A673 (cell line): ENCODE data around the gene ADO.

ENCODE experiments used
- EZH2 ChIP-seq: fragments of 200-600 bp; sonication (generic); IDR thresholded peaks from 2 replicates; pipeline ENCODE4 v1.6.1; 2017; ENCODE audit warnings: borderline replicate concordance, low read depth, mild to moderate bottlenecking, mixed read lengths, antibody characterized with exemption, low read length; ENCODE audit not compliant: poor library complexity, severe bottlenecking
- TF ChIP-seq, protein P1 (sequence below): fragments of 300-800, 200-600 bp; sonication (generic); conservative IDR thresholded peaks from 2 replicates; pipeline ENCODE4 v1.5.1; 2017; ENCODE audit warnings: low read depth, mild to moderate bottlenecking, antibody characterized with exemption, low read length, moderate library complexity, mixed read lengths

DNA sequence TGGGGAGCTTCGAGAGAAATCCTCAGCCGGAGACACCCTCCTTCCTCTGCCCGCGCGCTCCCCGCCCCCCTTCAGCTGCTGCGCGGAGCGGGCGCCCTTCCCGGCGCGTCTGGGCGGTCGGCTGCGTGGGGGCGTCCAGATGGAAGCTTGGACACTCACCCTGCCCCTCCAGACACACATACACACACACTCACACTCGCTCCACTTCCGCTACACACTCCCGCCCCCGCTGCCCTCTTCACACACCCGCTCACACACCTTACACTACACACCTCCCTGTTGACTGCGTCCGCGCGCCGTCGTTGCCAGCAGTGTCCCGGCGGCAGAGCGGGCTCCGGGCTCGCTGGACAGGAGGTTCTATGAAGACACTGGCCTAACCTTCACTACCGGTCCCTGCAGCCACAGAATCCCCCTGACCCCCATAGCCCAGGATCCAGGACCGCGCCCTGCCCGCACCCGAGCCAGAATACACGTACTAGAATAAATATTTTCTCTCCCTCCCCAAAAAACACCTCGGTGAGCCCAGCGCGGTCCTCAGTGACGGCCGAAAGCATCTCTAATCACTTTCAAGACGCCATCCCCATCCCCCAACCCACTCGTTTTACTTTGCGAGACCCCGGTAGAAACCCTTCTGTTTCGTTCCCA, 12.7 kb downstream of the ADO start:
- no peak for TF ChIP-seq EZH2
- TF ChIP-seq, protein P1, sequence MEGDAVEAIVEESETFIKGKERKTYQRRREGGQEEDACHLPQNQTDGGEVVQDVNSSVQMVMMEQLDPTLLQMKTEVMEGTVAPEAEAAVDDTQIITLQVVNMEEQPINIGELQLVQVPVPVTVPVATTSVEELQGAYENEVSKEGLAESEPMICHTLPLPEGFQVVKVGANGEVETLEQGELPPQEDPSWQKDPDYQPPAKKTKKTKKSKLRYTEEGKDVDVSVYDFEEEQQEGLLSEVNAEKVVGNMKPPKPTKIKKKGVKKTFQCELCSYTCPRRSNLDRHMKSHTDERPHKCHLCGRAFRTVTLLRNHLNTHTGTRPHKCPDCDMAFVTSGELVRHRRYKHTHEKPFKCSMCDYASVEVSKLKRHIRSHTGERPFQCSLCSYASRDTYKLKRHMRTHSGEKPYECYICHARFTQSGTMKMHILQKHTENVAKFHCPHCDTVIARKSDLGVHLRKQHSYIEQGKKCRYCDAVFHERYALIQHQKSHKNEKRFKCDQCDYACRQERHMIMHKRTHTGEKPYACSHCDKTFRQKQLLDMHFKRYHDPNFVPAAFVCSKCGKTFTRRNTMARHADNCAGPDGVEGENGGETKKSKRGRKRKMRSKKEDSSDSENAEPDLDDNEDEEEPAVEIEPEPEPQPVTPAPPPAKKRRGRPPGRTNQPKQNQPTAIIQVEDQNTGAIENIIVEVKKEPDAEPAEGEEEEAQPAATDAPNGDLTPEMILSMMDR = no peak
